OCI-M2 (cell line): Measurements from ENCODE around the gene HCN2.
A peak's percentile ranks its signal among the peaks of the same experiment; 100 is the strongest.
"Not testable (repeated sequence)": the region's sequence is repeated elsewhere in the genome, so short reads cannot be mapped to it uniquely, and the experiment has no call there.

Source experiments
- DNase-seq: peaks from one replicate; lab custom pipeline; 2025; ENCODE audit not compliant: unreplicated experiment; lab: John Stamatoyannopoulos, UW

Gene HCN2

GRCh38 chr19:617551-618246 is 28.0 kb downstream of the HCN2 start:
- DNase-seq: no peak

GRCh38 chr19:618247-618619 is 28.6 kb downstream of the HCN2 start:
- DNase-seq: no peak

GRCh38 chr19:618674-619285 is 29.1 kb downstream of the HCN2 start:
- DNase-seq: no peak

- no peak for DNase-seq
Measured at GRCh38 chr19:619286-620002, 29.8 kb downstream of the HCN2 start.

GRCh38 chr19:620166-620862 is 30.6 kb downstream of the HCN2 start:
- DNase-seq: no peak

- DNase-seq: not testable (repeated sequence)
Measured at GRCh38 chr19:621191-621590, 31.5 kb downstream of the HCN2 start.

GRCh38 chr19:621819-622218 is 32.1 kb downstream of the HCN2 start:
- DNase-seq: no peak

GRCh38 chr19:622666-623065 is 33.0 kb downstream of the HCN2 start:
- DNase-seq: no peak

GRCh38 chr19:623175-623916 is 33.7 kb downstream of the HCN2 start:
- no peak for DNase-seq

- no peak for DNase-seq
Measured at GRCh38 chr19:623974-624373, 34.3 kb downstream of the HCN2 start.

GRCh38 chr19:624433-625109 is 34.9 kb downstream of the HCN2 start:
- DNase-seq: no peak

GRCh38 chr19:625257-625656 is 35.6 kb downstream of the HCN2 start:
- no peak for DNase-seq

GRCh38 chr19:626566-626965 is 36.9 kb downstream of the HCN2 start:
- not testable (repeated sequence) for DNase-seq

GRCh38 chr19:628168-628567 is 38.5 kb downstream of the HCN2 start:
- DNase-seq: no peak

GRCh38 chr19:629515-629914 is 39.8 kb downstream of the HCN2 start:
- not testable (repeated sequence) for DNase-seq

GRCh38 chr19:629961-630714 is 40.5 kb downstream of the HCN2 start:
- DNase-seq: no peak

GRCh38 chr19:632579-633067 is 42.9 kb downstream of the HCN2 start:
- DNase-seq: no peak

- DNase-seq: peak; percentile 50
Measured at GRCh38 chr19:633068-633785, 43.5 kb downstream of the HCN2 start, which contains the start of gene POLRMT. TSS of gene POLRMT (minus strand) at chr19:633537. CDS start at chr19:633512, 25 bp downstream.
